ENCODE data around the gene OR9A4.
"Not testable (repeated sequence)": the region's sequence is repeated elsewhere in the genome, so short reads cannot be mapped to it uniquely, and the experiment has no call there.

OR9A4 gene

GRCh38 chr7:141880960-141881359 is 35.2 kb upstream of the OR9A4 start:
- H3K4me3 ChIP-seq (ENCODE audit: low read depth, low read length): no peak overlapping the region
- TF ChIP-seq CTCF (conservative IDR thresholded peaks at IDR 0.05; ENCODE audit: low read depth, low read length): no peak
- no peak for DNase-seq (ENCODE audit: low read depth)

GRCh38 chr7:141884539-141885225 is 31.5 kb upstream of the OR9A4 start:
- no peak overlapping the region for H3K4me3 ChIP-seq (ENCODE audit: low read depth, low read length)
- DNase-seq (ENCODE audit: low read depth): no peak
- no peak for TF ChIP-seq CTCF (conservative IDR thresholded peaks at IDR 0.05; ENCODE audit: low read depth, low read length)

GRCh38 chr7:141889321-141889720 is 26.9 kb upstream of the OR9A4 start:
- no peak for TF ChIP-seq CTCF (conservative IDR thresholded peaks at IDR 0.05; ENCODE audit: low read depth, low read length)
- no peak for DNase-seq (ENCODE audit: low read depth)
- H3K4me3 ChIP-seq (ENCODE audit: low read depth, low read length): no peak overlapping the region

GRCh38 chr7:141891336-141891735 is 24.9 kb upstream of the OR9A4 start:
- no peak for TF ChIP-seq CTCF (conservative IDR thresholded peaks at IDR 0.05; ENCODE audit: low read depth, low read length)
- H3K4me3 ChIP-seq (ENCODE audit: low read depth, low read length): no peak overlapping the region

GRCh38 chr7:141899366-141899765 is 16.8 kb upstream of the OR9A4 start:
- DNase-seq (ENCODE audit: low read depth); H3K4me3 ChIP-seq (ENCODE audit: low read depth, low read length): not testable (repeated sequence)

More at GRCh38 chr7:141891336-141891735, 24.9 kb upstream of the OR9A4 start:
- no peak for DNase-seq (ENCODE audit: low read depth)

- no peak overlapping the region for H3K4me3 ChIP-seq (ENCODE audit: low read depth, low read length)
- no peak for DNase-seq (ENCODE audit: low read depth)
- TF ChIP-seq CTCF (conservative IDR thresholded peaks at IDR 0.05; ENCODE audit: low read depth, low read length): no peak
Measured at GRCh38 chr7:141906285-141906684, 9.9 kb upstream of the OR9A4 start.

GRCh38 chr7:141911391-141911790 is 4.8 kb upstream of the OR9A4 start:
- no peak for TF ChIP-seq CTCF (conservative IDR thresholded peaks at IDR 0.05; ENCODE audit: low read depth, low read length)
- DNase-seq (ENCODE audit: low read depth): no peak
- no peak overlapping the region for H3K4me3 ChIP-seq (ENCODE audit: low read depth, low read length)

All from choroid plexus epithelial cell (primary cell).